Stomach (tissue), 9 donors: Measurements from ENCODE around the gene FADS6. TPM values are rescaled to one million over a fixed set of nuclear protein-coding genes. Genes with fewer than 3 reads are reported as not detected.
A peak's percentile ranks its signal among the peaks of the same experiment; 100 is the strongest.

Source experiments
- DNase-seq, 2 donors: peaks; one replicate each; pipeline versions ENCODE4 v3.0.0 to v3.0.0-alpha.2; 2013 to 2019
- H3K27ac ChIP-seq, 5 donors: fragments of 200-600 bp in 4 of 5; sonication (generic) in 4 of 5; one replicate each; pipeline ENCODE4 v1.5.1; 2013 to 2019; ENCODE audit warnings: mild to moderate bottlenecking in 1 of 5, moderate library complexity in 1 of 5
- H3K27me3 ChIP-seq, 3 donors: fragments of 200-600 bp; sonication (generic); one replicate each; pipeline ENCODE4 v1.5.1; 2017 to 2019; ENCODE audit warnings: mixed run types in 1 of 3
- H3K36me3 ChIP-seq, 4 donors: fragments of 200-600 bp; sonication (generic); 1 replicate in 3 of 4; 2 replicates in 1 of 4; pipeline ENCODE4 v1.5.1; 2016 to 2019
- H3K4me1 ChIP-seq, 4 donors: fragments of 200-600 bp; sonication (generic); one replicate each; pipeline ENCODE4 v1.5.1; 2016 to 2019
- H3K4me3 ChIP-seq, 4 donors: fragments of 200-600 bp; sonication (generic) in 3 of 4; one replicate each; pipeline ENCODE4 v1.5.1; 2016 to 2019; ENCODE audit warnings: mild to moderate bottlenecking in 1 of 4
- H3K9me3 ChIP-seq, 4 donors: fragments of 200-600 bp; sonication (generic); one replicate each; pipeline ENCODE4 v1.5.1; 2016 to 2019
- EP300 ChIP-seq: sonication (generic); formaldehyde crosslinking; IDR thresholded peaks from one replicate; pipeline ENCODE4 v1.6.1; 2017; ENCODE audit warnings: antibody characterized with exemption
- POLR2A ChIP-seq, 4 donors: fragments of 450-650 bp; IDR thresholded peaks; one replicate each; pipeline ENCODE4 v1.6.1; 2016; ENCODE audit warnings: antibody characterized with exemption in 4 of 4, control low read depth in 2 of 4, mild to moderate bottlenecking in 1 of 4, moderate library complexity in 1 of 4
- POLR2AphosphoS5 ChIP-seq, 3 donors: sonication (generic); formaldehyde crosslinking; IDR thresholded peaks; one replicate each; pipeline ENCODE4 v1.6.1; 2016; ENCODE audit warnings: antibody characterized with exemption in 3 of 3
- WGBS, 5 donors: extraction: QIAGEN DNeasy Blood & Tissue Kit in 3 of 5; methylation state at CpG; one replicate each; pipeline versions ENCODE4 v1.1.5 to v1.1.7; 2013 to 2018; 5-methylcytosine and 5-hydroxymethylcytosine counted together
- intact Hi-C: fragments of 100-400 bp; cut with DNase I; formaldehyde crosslinking; loops from one replicate; pipeline ENCODE4 v1.15.1; 2023; ENCODE audit warnings: low total_unique reads
- polyA plus RNA-seq, 3 donors: library from polyadenylated mRNA; stranded (reverse); fragments of 200-250 nt; gene quantifications; one replicate each; pipeline ENCODE4 v1.2.3, GENCODE V29; 2013
- total RNA-seq, 5 donors: library from RNA; depleted of rRNA; stranded (reverse); fragments of >200 nt; gene quantifications; one replicate each; pipeline versions ENCODE4 v1.1.0 to v1.2.3, GENCODE V29; 2014 to 2016
- TF ChIP-seq, protein P1 (sequence below), 7 experiments: fragments of 450-650 bp in 4 of 7; fragments of 200-600 bp in 3 of 7; sonication (generic) in 3 of 7; IDR thresholded peaks; one replicate each; pipeline ENCODE4 v1.5.1; 2016 to 2019; ENCODE audit warnings: antibody characterized with exemption in 7 of 7, control low read depth in 2 of 7, mild to moderate bottlenecking in 1 of 7
- donor health status: healthy with polysubstance abuse.
- donor health status: Bipolar disorder and iron deficiency.
- donor health status: healthy.

FADS6 gene
- total and polyA plus RNA-seq, 8 donors = 0.50 to 1.8 TPM; not detected in 6

GRCh38 chr17:74919440-74920305, 26.2 kb upstream of the FADS6 start:
- peak; percentile 33 to 40 for DNase-seq
- intact Hi-C loops = no loop called here
- no peak for TF ChIP-seq POLR2AphosphoS5 (IDR thresholded peaks at IDR 0.05)
- TF ChIP-seq, protein P1, sequence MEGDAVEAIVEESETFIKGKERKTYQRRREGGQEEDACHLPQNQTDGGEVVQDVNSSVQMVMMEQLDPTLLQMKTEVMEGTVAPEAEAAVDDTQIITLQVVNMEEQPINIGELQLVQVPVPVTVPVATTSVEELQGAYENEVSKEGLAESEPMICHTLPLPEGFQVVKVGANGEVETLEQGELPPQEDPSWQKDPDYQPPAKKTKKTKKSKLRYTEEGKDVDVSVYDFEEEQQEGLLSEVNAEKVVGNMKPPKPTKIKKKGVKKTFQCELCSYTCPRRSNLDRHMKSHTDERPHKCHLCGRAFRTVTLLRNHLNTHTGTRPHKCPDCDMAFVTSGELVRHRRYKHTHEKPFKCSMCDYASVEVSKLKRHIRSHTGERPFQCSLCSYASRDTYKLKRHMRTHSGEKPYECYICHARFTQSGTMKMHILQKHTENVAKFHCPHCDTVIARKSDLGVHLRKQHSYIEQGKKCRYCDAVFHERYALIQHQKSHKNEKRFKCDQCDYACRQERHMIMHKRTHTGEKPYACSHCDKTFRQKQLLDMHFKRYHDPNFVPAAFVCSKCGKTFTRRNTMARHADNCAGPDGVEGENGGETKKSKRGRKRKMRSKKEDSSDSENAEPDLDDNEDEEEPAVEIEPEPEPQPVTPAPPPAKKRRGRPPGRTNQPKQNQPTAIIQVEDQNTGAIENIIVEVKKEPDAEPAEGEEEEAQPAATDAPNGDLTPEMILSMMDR (IDR thresholded peaks at IDR 0.05) = no peak
- TF ChIP-seq EP300 = no peak
- no peak for TF ChIP-seq POLR2A (IDR thresholded peaks at IDR 0.05)
- H3K9me3 ChIP-seq = no peaks in the 10 kb centered on the region
- H3K36me3 ChIP-seq = no peaks in the 10 kb centered on the region
- H3K27me3 ChIP-seq = peaks cover 22 to 97% (median 54%) of the 10 kb centered on the region in 3 donors
- WGBS, 5 donors = 58 to 73% (median 65%) methylated on average over 37 to 67 of the region's 67 CpGs
- no peak overlapping the region for H3K4me3 ChIP-seq
- H3K4me1 ChIP-seq = peaks cover 21 to 25% (median 22%) of the 10 kb centered on the region in 4 donors
- H3K27ac ChIP-seq = no peak overlapping the region

DNA sequence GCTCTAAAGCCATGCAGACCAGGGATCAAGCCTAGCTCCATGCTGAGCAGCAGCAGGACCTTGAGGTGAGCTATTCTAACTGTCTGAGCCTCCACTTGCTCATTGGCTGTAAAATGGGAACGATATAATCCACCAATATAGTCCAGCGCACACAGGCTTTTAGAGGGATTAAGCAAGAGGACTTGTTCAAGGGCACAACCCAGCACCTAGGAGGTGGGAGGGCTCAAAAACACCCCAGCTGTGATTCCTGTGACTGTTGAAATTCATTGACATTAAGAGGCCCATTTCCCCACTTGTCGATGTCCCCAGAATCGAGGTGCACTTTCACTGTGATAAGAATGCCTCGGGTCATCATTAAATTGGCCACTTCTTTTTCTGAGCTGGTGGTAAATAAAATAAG, 25.5 kb upstream of the FADS6 start:
- WGBS, 5 donors = 80 to 92% (median 83%) methylated on average over 5 of the region's 5 CpGs
- intact Hi-C loops = no loop called here

DNA sequence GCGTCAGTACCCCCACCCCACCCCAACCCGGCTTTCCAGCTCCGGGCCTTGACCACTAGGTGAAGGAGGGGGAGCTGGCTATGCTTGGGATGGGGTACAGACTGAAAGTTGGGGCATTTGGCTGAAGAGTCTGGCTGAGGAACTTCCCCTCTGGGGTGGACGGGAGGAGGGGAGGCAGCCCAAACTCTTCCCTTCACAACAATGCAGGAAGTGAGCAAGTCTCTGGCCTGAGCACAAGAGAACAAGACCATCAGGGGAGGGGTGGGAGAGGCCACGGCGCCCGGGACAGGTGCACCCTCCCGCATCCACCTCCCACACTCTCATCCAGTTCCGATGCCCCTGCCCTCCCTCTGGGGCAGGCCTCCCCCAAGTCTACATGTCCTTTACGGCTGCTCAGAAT, 24.0 kb upstream of the FADS6 start:
- no peak for DNase-seq
- TF ChIP-seq, protein P1 (IDR thresholded peaks at IDR 0.05) = no peak
- TF ChIP-seq EP300 (no peak), POLR2AphosphoS5 (IDR thresholded peaks at IDR 0.05) (no peak), POLR2A (IDR thresholded peaks at IDR 0.05) (no peak)
- Histone ChIP-seq H3K27me3 (peaks cover 0 to 75% (median 31%) of the 10 kb centered on the region in 3 donors), H3K9me3 (no peaks in the 10 kb centered on the region), H3K36me3 (no peaks in the 10 kb centered on the region), H3K27ac (no peak overlapping the region), H3K4me3 (no peak overlapping the region), H3K4me1 (peaks cover 0 to 3% (median under 1%) of the 10 kb centered on the region in 4 donors)
- 66 to 81% (median 71%) methylated on average over 8 to 10 of the region's 10 CpGs for WGBS, 5 donors
- intact Hi-C loops = no loop called here

More for the DNA sequence above, 25.5 kb upstream of the FADS6 start:
- Histone ChIP-seq H3K27me3 (peaks cover 14 to 89% (median 46%) of the 10 kb centered on the region in 3 donors), H3K9me3 (no peaks in the 10 kb centered on the region), H3K36me3 (no peaks in the 10 kb centered on the region), H3K4me3 (no peak overlapping the region), H3K27ac (no peak overlapping the region), H3K4me1 (peaks cover 13 to 17% (median 15%) of the 10 kb centered on the region in 4 donors)
- TF ChIP-seq, protein P1 (IDR thresholded peaks at IDR 0.05) = no peak
- no peak for TF ChIP-seq POLR2A (IDR thresholded peaks at IDR 0.05)
- TF ChIP-seq EP300 = no peak
- no peak for TF ChIP-seq POLR2AphosphoS5 (IDR thresholded peaks at IDR 0.05)
- no peak for DNase-seq

GRCh38 chr17:74916851-74917199, 23.4 kb upstream of the FADS6 start:
- H3K27me3 ChIP-seq = peaks cover 0 to 69% (median 25%) of the 10 kb centered on the region in 3 donors
- WGBS, 5 donors = 86 to 92% (median 91%) methylated on average over 6 to 11 of the region's 11 CpGs
- DNase-seq = no peak
- TF ChIP-seq POLR2A (IDR thresholded peaks at IDR 0.05) = no peak
- no peak for TF ChIP-seq EP300
- TF ChIP-seq, protein P1 (IDR thresholded peaks at IDR 0.05) = no peak
- no peak for TF ChIP-seq POLR2AphosphoS5 (IDR thresholded peaks at IDR 0.05)
- intact Hi-C loops = no loop called here
- no peaks in the 10 kb centered on the region for H3K4me1 ChIP-seq
- no peaks in the 10 kb centered on the region for H3K9me3 ChIP-seq
- H3K27ac ChIP-seq = no peak overlapping the region
- no peaks in the 10 kb centered on the region for H3K36me3 ChIP-seq
- no peak overlapping the region for H3K4me3 ChIP-seq
